AG04450 (cell line): ENCODE measurements around the gene TTC19. TPM values are rescaled to one million over a fixed set of nuclear protein-coding genes. Genes with fewer than 3 reads are reported as not detected.
A peak's percentile ranks its signal among the peaks of the same experiment; 100 is the strongest.

Source experiments
- CTCF ChIA-PET: fragments of 300-600, 350-600 bp; formaldehyde crosslinking; extraction: SDS; loops from one replicate; lab custom pipeline; 2022; ENCODE audit warnings: antibody characterized with exemption, inconsistent platforms; lab: Charles Lee
- POLR2A ChIA-PET: fragments of 350-600 bp; formaldehyde crosslinking; extraction: SDS; loops from one replicate; lab custom pipeline; 2021; ENCODE audit warnings: antibody characterized with exemption, inconsistent platforms; lab: Yijun Ruan, JAX
- DNase-seq: peaks from one replicate; pipeline ENCODE4 v3.0.0-alpha.2; 2011; ENCODE audit warnings: low read depth, low spot score
- H3K27ac ChIP-seq: one replicate; pipeline ENCODE4 v1.5.1; 2012; ENCODE audit warnings: low read depth, low read length, control low read depth
- H3K27me3 ChIP-seq: one replicate; pipeline ENCODE4 v1.6.0; 2012; ENCODE audit warnings: low read length; ENCODE audit not compliant: control insufficient read depth, insufficient read depth
- H3K4me3 ChIP-seq: 2 replicates; pipeline ENCODE4 v1.5.1; 2011; ENCODE audit warnings: mild to moderate bottlenecking, low read depth, low read length, control low read depth
- H3K9me3 ChIP-seq: 2 replicates; pipeline ENCODE4 v1.5.1; 2012; ENCODE audit warnings: low read length; ENCODE audit not compliant: control insufficient read depth, insufficient read depth
- CTCF ChIP-seq: IDR thresholded peaks from 2 replicates; pipeline ENCODE4 v1.5.1; 2011; ENCODE audit warnings: low read depth, low read length, control low read depth, inconsistent platforms
- polyA plus RNA-seq: library from polyadenylated mRNA; depleted of rRNA; stranded (reverse); fragments of >200 nt; gene quantifications from 2 replicates; pipeline ENCODE4 v1.2.3, GENCODE V29; 2011

TTC19 gene
- polyA plus RNA-seq, 1 experiment, result 5.9 TPM

GRCh38 chr17:16037636-16038035 is 38.0 kb downstream of the TTC19 start:
- no peak for DNase-seq
- Histone ChIP-seq H3K27ac (no peak overlapping the region), H3K27me3 (no peaks in the 10 kb centered on the region), H3K4me3 (no peak overlapping the region), H3K9me3 (no peaks in the 10 kb centered on the region)
- no peak for TF ChIP-seq CTCF
- POLR2A ChIA-PET, result no interaction called here
- CTCF ChIA-PET, result no interaction called here

GRCh38 chr17:16040710-16041251 is 41.2 kb downstream of the TTC19 start:
- H3K27ac ChIP-seq, result no peak overlapping the region
- no peak for TF ChIP-seq CTCF
- no peak overlapping the region for H3K4me3 ChIP-seq
- no peaks in the 10 kb centered on the region for H3K9me3 ChIP-seq
- peak; percentile 21 for DNase-seq
- CTCF ChIA-PET, result no interaction called here
- H3K27me3 ChIP-seq, result no peaks in the 10 kb centered on the region
- POLR2A ChIA-PET, result no interaction called here

GRCh38 chr17:16044487-16044886 is 44.9 kb downstream of the TTC19 start:
- no peak overlapping the region for H3K27ac ChIP-seq
- no peak for DNase-seq
- TF ChIP-seq CTCF, result no peak
- no peak overlapping the region for H3K4me3 ChIP-seq
- H3K27me3 ChIP-seq, result no peaks in the 10 kb centered on the region
- no peaks in the 10 kb centered on the region for H3K9me3 ChIP-seq
- CTCF ChIA-PET, result interaction anchor here (0.7 kb wide), 1 partner anchor 12 kb away, joined by 3 read pairs; no protein-coding TSS in a partner anchor
- POLR2A ChIA-PET, result no interaction called here

- Histone ChIP-seq H3K9me3 (peaks cover 3% of the 10 kb centered on the region; the same call in 1 of the 2 replicates), H3K27ac (no peak overlapping the region), H3K27me3 (no peaks in the 10 kb centered on the region), H3K4me3 (no peak overlapping the region)
- ChIA-PET CTCF (no interaction called here), POLR2A (no interaction called here)
- TF ChIP-seq CTCF, result no peak
- DNase-seq, result no peak
Measured at GRCh38 chr17:16046966-16047365, 47.3 kb downstream of the TTC19 start.

- H3K27ac ChIP-seq, result no peak overlapping the region
- peaks cover 3% of the 10 kb centered on the region; the same call in 1 of the 2 replicates for H3K9me3 ChIP-seq
- no peak for TF ChIP-seq CTCF
- no peak for DNase-seq
- CTCF ChIA-PET, result no interaction called here
- no peaks in the 10 kb centered on the region for H3K27me3 ChIP-seq
- POLR2A ChIA-PET, result no interaction called here
- no peak overlapping the region for H3K4me3 ChIP-seq
Measured at GRCh38 chr17:16048811-16049449, 49.3 kb downstream of the TTC19 start.
